HG02981 (cell line): ENCODE measurements around the gene RAB3GAP2.
A peak's percentile ranks its signal among the peaks of the same experiment; 100 is the strongest.
"Not testable (repeated sequence)": the region's sequence is repeated elsewhere in the genome, so short reads cannot be mapped to it uniquely, and the experiment has no call there.

ENCODE experiments used
- ATAC-seq: cut with Tn5 transposase; IDR thresholded peaks from one replicate; pipeline ENCODE4 v1.9.1; 2021; ENCODE audit warnings: mild to moderate bottlenecking, moderate library complexity; ENCODE audit not compliant: unreplicated experiment

RAB3GAP2 gene, protein sequence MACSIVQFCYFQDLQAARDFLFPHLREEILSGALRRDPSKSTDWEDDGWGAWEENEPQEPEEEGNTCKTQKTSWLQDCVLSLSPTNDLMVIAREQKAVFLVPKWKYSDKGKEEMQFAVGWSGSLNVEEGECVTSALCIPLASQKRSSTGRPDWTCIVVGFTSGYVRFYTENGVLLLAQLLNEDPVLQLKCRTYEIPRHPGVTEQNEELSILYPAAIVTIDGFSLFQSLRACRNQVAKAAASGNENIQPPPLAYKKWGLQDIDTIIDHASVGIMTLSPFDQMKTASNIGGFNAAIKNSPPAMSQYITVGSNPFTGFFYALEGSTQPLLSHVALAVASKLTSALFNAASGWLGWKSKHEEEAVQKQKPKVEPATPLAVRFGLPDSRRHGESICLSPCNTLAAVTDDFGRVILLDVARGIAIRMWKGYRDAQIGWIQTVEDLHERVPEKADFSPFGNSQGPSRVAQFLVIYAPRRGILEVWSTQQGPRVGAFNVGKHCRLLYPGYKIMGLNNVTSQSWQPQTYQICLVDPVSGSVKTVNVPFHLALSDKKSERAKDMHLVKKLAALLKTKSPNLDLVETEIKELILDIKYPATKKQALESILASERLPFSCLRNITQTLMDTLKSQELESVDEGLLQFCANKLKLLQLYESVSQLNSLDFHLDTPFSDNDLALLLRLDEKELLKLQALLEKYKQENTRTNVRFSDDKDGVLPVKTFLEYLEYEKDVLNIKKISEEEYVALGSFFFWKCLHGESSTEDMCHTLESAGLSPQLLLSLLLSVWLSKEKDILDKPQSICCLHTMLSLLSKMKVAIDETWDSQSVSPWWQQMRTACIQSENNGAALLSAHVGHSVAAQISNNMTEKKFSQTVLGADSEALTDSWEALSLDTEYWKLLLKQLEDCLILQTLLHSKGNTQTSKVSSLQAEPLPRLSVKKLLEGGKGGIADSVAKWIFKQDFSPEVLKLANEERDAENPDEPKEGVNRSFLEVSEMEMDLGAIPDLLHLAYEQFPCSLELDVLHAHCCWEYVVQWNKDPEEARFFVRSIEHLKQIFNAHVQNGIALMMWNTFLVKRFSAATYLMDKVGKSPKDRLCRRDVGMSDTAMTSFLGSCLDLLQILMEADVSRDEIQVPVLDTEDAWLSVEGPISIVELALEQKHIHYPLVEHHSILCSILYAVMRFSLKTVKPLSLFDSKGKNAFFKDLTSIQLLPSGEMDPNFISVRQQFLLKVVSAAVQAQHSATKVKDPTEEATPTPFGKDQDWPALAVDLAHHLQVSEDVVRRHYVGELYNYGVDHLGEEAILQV (N-terminal part only)

DNA sequence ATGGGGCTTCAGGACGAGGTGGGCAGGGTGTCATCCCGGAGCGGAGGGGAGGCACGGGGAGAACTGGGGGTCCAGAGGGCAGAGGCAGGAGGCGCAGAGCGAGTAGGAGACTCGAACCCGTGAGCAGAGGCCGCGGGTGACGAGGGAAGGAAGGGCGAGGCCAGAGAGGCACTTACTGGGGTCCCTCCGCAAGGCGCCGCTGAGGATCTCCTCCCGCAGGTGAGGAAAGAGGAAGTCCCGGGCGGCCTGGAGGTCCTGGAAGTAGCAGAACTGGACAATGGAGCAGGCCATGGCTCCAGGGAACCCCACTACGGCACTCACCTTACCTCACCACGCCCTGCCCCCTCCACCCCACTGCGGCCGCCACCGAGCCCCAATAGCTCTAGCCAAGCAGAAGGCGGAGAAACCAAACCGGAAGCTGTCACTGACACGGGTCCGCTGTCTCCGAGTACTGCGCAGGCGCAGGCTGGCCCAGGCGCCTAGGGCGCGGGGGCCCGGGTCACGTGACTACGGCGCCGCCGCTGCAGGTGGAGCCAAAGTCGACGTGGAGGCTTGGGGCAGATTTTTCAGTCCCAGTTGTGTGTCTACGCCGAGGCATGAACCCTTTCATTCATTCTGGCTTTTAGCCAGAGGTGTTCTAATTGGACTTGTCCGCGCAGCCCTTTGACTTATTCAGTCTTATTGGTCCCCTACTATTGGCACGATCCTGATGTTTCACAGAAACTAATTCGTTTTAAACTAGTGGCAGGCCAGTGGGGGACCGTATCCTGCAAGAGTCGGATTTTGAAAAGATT, at the start of gene RAB3GAP2:
Gene RAB3GAP2 (minus strand): TSS at position 407 of the 794 bp plus-strand sequence. CDS start 116 bp downstream, at position 291.
- peak; percentile 94 for ATAC-seq

DNA sequence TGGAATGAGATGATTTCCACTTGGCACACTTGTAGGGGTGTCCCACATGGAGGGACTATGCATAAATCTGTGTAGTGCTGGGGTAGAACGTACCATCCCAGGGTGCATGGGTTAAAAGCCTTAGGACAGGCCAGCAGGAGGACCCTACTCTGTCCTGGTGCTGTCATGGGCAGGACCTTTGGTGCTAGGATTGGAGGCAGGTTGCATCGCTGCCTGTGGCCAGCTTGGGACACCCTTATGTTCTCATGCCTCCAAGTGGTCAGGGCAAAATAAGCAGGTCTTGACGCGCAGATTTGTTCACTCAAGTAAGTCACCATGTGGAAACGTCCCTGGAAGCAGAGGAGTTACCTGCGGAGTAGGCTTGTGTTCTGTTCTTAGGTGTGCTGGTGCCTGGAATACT, 49.5 kb upstream of the RAB3GAP2 start:
- no peak for ATAC-seq

DNA sequence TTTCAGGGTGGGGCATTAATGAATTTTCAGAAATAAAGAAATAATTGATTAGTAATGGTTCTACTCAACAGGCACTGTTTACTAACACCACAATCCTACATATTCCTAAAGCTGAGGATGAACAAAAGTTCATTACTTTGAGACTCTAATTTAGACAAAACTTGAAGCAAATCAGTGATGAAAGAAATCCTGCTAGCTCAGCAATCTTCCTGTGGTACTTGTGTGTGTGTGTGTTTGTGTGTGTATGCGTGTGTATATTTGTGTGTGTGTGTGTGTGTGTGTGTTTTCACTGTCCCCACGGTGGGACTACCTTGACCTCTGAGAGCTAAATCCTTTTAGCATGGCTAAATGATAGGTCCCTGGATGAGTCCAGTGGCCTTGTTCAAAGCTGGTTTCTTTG, 48.5 kb upstream of the RAB3GAP2 start:
- no peak for ATAC-seq

DNA sequence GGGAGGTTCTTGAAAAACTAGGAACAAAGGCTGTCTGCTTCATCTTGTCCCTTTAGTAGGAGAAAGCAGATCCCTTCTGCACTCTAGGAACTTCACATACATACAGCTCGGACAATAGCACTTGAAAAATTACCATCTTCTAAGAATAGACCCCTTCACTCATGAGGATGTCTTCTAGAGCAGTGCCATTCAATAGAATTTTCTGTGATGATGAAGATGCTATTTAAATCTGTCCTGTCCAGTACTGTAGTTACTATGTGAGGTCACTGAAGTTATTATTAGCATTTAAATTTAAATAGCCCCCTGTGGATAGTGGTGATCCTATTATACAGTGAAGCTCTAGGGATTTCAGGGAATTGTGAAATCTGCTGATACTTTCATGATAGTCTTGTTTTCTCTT, 46.4 kb upstream of the RAB3GAP2 start:
- ATAC-seq = no peak

DNA sequence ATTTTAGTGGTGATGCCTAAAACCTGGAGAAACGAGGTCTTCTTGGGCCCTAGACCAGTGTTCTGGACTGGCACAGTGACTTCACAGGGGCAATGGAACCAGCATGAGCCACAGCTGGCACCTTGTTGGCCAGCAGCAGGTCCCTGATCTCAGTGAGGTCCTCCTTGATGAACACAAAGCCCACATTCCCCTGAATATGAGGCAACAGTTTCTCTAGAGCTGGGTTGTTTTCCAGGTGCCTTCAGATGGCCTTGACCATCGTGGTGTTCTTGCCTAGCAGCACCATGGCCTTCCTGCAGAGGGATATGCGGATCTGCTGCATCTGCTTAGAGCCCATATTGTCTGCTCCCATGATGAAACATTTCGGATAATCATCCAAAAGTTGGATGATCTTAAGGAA, 44.9 kb upstream of the RAB3GAP2 start:
- ATAC-seq = no peak

DNA sequence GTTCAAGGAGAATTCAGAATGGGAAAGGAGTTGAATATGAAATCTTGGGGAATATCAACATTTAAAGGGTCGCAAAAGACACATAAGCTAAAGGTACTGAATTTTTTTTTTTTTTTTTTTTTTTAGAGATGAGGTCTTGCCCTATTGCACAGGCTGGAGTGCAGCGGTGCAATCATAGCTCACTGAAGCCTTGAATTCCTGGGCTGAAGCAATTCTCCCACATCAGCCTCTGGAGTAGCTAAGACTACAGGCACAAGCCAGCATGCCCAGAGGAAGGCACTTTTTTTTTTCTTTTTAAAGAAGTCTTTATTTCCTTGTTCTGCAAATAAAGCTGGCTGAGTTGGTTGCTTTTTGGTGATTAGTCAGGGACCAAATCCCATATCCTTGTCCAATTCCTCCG, 44.1 kb upstream of the RAB3GAP2 start:
- no peak for ATAC-seq

DNA sequence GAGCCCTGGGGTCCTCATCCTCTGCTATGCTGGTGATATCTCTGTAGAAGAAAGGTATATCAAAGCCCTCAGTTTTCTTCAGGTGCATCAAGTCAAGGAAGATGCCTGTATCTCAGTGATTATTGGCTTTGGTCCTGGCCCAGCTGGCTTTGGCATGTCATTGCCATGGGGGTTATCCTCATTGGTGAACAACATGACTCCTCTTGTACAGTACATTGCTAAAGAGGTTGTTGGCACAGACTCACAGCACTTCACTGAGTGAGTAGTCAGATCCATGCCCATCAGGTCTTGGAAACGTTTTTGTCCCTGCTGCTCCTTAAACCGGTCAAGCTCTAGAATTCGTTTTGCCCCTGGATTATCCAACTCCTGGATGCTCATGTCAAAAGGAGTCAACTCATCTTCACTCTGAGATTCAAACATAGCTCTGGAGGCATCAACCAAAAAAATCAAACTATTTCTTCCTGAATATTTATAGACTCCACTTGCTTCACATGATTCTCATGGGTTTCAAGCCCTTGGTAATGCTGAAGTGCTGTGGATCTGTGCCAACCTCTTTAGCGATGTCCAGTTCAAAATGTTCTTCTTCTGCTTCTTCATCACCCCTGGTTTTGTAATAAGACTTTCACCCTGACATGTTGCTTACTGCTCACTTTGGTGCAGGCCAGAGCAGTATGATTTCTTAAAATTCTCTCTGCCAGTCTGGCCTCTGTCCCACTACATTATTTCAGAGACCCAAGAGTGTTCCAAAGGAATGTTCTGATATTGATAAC, 43.0 kb upstream of the RAB3GAP2 start:
- no peak for ATAC-seq

DNA sequence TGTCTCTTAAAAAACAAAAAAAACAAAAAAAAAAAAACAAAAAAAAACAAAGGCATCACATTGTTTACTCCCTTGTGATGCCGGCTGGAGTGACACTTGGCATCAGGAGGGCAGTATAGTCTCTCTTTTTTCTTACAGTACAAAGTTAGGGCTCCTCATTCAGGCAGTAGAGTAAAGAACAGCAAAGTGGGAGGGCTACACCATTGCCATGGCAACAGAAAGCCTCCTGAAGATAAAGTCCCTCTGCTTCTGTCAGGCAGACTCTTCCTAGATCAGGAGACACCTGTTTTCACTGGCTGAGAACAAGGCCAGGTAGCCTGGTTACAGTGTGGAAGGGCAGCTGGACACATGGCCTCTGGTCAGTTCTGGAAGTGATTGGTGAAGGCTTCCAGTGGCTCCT, 41.3 kb upstream of the RAB3GAP2 start:
- no peak for ATAC-seq

DNA sequence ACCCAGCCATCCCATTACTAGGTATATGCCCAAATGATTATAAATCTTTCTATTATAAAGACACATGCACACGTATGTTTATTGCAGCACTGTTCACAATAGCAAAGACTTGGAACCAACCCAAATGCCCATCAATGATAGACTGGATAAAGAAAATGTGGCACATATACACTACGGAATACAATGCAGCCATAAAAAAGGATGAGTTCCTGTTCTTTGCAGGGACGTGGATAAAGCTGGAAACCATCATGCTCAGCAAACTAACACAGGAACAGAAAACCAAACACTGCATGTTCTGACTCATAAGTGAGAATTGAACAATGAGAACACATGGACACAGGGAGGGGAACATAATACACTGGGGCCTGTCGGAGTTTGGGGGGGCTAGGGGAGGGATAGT, 37.9 kb upstream of the RAB3GAP2 start:
- not testable (repeated sequence) for ATAC-seq

DNA sequence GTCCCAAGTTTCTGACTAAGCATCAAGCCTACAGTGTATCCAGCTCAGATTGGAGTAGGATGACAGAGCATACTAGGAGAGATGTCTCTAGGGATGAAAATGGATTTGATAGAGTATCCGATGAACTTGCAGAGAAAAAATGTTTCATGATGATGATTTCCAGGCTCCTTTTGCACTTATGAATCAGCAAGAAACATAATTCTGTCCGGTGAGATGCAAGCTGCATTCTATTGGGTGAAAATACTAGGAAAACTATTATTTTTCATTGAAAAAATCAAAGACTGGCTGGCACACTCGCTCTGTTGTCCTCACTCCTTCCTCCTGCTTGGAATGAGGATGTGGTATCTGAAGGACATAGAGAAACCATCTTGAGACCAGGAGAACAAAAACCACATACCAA, 35.4 kb upstream of the RAB3GAP2 start:
- ATAC-seq = no peak

DNA sequence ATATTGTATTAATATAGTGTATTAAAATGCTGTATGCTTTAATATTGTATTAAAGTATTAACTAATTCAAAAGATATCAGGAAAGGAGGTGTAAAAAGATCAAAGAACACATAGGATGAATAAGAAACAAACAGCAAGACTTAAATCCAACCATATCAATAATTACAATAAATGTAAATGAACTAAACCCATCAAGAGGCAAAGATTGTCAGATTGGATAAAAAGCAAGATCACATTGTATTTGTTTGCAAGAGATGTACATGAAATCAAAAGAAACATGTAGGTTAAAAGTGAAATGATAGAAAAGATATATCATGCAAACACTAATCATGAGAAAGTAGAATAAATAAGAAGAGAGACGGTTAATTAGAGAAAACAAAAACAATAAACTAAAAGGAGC, 34.1 kb upstream of the RAB3GAP2 start:
- ATAC-seq = no peak

DNA sequence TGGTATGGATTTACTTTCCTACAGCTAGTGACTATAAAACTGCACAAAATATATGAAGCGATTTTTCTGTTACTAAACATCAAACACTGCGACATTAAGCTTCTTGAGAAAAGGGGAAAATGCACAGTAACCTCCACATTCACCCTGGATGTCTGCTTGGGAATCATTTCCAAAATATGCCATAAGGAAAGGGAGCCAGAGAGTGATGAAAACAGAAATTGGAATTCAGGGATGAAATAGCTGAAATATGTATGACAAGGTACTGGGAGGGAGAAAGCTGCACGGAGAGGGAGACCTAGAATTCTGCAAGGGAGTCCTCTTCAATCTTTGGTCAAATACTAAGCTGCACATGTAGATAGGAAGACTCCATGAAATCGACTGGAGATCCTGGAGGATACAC, 31.6 kb upstream of the RAB3GAP2 start:
- ATAC-seq = no peak

DNA sequence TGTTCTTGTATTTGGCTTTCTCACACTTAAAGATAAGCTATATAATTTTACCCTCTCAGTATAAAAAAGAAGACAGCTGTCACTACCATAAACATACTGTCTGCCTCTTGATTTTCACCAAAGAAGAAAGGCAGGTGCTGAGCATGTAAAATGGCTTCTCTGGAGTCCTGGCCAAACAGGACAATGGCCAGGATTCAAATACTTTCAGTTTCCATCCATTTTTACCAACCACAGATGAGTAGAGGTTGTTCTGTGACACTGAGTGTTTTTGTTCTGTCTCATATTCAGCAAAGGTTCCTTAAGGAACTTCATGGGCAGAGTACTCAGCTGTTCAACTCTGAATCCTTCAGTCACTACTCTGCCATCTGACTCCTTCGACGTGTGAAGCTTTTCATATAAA, 29.4 kb upstream of the RAB3GAP2 start:
- ATAC-seq = no peak

DNA sequence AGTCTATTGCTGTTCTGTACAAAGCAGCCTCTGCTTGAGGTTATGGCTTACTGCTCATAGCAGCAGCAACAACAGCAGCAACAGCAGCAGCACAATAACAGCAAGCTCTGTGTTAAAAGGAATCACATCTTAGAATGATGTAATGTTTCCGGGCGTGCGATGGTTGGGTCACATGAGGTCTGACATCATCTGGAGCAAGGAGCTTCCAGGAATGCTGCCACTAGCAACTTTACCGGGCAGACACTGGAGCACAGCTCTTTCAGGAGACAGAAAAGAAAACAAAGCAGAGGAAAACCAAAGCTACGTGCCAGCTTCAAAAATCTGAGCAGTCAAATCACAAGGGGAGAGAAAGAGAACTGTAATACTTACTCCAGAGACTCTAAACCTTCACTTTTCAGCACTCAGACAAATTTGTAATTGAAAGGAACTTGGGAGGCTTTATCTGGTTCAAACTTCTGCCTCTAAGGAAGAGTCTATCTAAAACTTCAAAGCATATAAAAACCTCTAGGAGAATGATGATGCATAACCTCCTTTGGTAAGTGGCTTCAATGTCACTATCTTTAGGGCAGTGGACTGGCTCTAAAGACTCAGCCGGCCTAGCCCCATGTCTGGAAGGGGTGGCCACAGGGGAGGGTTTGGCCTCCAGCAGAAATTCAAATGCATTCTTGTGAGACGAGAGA, 28.3 kb upstream of the RAB3GAP2 start:
- ATAC-seq = no peak

DNA sequence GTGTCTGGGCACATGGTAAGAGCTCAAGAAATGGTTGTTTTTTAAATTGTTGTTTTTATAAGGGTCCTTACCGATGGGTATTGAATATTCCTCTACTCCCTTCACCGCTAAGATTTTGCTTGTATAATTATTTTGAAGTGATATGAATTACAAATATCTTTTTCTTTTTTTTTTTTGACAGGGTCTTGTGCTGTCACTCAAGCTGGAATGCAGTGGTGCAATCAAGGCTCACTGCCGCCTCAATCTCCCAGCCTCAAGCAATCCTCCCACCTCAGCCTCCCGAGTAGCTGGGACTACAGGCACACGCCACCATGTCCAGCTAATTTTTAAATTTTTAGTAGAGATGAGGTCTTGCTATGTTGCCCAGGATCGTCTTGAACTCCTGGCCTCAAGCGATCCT, 27.1 kb upstream of the RAB3GAP2 start:
- ATAC-seq = no peak

DNA sequence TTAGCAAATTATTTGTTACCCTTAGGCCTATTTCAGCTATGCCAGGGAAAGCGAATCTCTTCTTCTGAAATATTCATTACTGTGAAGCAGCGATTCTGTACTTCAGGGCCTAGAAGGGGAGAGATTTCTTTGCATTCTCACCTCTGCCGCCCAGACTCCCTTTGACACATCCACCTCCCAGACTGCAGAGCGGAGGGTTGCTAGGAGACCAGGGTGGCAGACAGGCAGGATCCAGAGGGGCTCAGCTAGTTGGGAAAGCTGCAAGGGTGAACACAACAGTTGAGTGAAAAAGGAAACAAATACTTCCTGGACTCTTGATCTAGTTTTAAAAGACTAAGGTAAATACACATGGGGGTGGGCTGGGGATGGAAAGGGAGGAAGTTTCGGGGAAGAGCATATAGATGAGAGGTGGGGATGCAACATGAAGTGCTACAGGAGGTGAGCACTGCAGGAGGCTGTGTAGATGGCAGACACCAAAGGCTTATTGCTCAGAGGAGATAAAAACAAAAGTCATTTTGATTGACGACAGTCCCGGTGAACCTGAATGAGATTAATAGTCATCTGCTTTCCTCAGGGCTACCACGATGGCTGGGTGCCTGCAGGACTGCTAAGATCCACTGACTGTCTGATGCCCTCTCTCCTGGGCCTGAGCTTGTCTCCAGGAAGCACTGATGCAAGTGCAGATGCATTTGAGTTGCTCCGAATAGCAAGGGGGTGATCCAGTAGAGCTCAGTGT, 26.4 kb upstream of the RAB3GAP2 start:
- ATAC-seq = no peak

DNA sequence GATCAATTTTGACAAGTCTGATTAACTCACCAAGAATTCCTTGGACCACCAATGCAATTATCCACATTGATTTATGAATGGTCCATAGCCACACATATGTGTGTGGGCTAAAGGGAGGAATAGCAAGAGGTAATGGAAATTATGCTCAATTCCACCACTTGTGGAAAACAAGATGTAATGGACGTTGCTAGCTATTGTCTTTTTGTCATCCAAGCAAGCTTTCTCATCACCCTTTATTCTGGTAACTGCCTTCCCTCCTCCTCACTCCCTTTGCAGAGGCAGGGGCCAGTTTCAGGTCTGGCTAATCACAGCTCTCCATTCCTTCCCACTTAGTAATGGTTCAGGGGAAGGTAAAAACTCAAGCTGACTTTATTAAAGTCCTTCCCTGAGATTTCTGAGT, 24.7 kb upstream of the RAB3GAP2 start:
- ATAC-seq = no peak

DNA sequence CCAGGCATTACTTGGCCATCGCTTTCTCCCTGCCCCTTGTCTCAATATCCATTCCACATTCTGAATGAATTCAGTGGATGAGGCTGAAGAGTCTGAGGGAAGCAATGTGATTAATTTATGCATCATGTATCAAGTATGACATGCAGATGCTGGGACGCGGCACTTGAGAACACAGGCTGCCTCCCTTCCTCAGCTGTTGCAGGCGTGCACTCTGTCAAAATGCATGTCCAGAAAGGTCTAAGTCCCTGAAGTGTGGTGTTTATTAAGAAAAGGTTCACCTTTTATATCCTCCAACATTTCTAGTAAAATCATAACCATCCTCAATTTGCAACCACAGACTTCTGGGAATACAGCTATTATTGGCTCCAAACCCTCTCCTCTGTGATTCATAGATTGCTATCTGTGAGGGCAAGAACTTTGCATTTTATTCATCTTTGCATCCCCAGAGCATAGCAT, 22.6 kb upstream of the RAB3GAP2 start:
- no peak for ATAC-seq
